Kidney (tissue), 14 donors: ENCODE measurements around the gene LMNTD1. TPM values are rescaled to one million over a fixed set of nuclear protein-coding genes. Genes with fewer than 3 reads are reported as not detected.

Experiments
- DNase-seq, 5 donors: peaks; one replicate each; pipeline ENCODE4 v3.0.0-alpha.2; 2013 to 2020
- FAIRE-seq: peaks from 2 replicates; lab custom pipeline; 2012; peaks lifted over from hg19 to GRCh38; lab: Jason Lieb, UNC
- H3K27ac ChIP-seq, 2 donors: one replicate each; pipeline ENCODE4 v1.7.0; 2013; ENCODE audit warnings: low read depth in 2 of 2, low read length in 2 of 2, inconsistent platforms in 1 of 2
- H3K27me3 ChIP-seq: one replicate; pipeline ENCODE4 v1.7.1; 2013; ENCODE audit warnings: low read length, inconsistent platforms; ENCODE audit not compliant: control insufficient read depth, insufficient read depth
- H3K36me3 ChIP-seq, 3 donors: one replicate each; pipeline versions ENCODE4 v1.7.0 to v1.7.1; 2013; ENCODE audit warnings: low read length in 3 of 3, control low read depth in 1 of 3, inconsistent platforms in 1 of 3; ENCODE audit not compliant: insufficient read depth in 3 of 3, control insufficient read depth in 2 of 3
- H3K4me1 ChIP-seq, 3 donors: one replicate each; pipeline versions ENCODE4 v1.7.0 to v1.7.1; 2013; ENCODE audit warnings: low read length in 3 of 3, inconsistent platforms in 1 of 3, low read depth in 1 of 3; ENCODE audit not compliant: control insufficient read depth in 2 of 3, insufficient read depth in 2 of 3
- H3K4me3 ChIP-seq, 3 donors: one replicate each; pipeline versions ENCODE4 v1.7.0 to v1.8.1; 2013; ENCODE audit warnings: low read length in 3 of 3, control low read depth in 1 of 3, inconsistent platforms in 1 of 3
- H3K9ac ChIP-seq, 3 donors: one replicate each; pipeline versions ENCODE4 v1.7.0 to v1.7.1; 2013; ENCODE audit warnings: low read length in 3 of 3, control low read depth in 1 of 3, inconsistent platforms in 1 of 3
- H3K9me3 ChIP-seq, 3 donors: one replicate each; pipeline versions ENCODE4 v1.7.0 to v1.7.1; 2013; ENCODE audit warnings: low read length in 3 of 3, control low read depth in 1 of 3, inconsistent platforms in 1 of 3; ENCODE audit not compliant: control insufficient read depth in 2 of 3, insufficient read depth in 1 of 3
- intact Hi-C: fragments of 100-400 bp; cut with DNase I; formaldehyde crosslinking; loops from one replicate; pipeline ENCODE4 v1.11.1; 2022
- polyA plus RNA-seq: library from polyadenylated mRNA; stranded (reverse); fragments of 350-450 nt; fragmentation: Illumina TruSeq; extraction: RNeasy Lipid Tissue Mini Kit (QIAGEN cat#74804); gene quantifications from one replicate; pipeline ENCODE4 v1.2.3, GENCODE V29; 2014; ENCODE audit warnings: low read depth, low replicate concordance; ENCODE audit not compliant: insufficient read depth
- total RNA-seq: library from RNA; stranded (reverse); fragmentation: NEBNext Ultra II Directional; extraction: Animal tissue kit (Norgen Biotek cat#: 25700); gene quantifications from one replicate; pipeline ENCODE4 v1.2.1, GENCODE V29; 2021
- TF ChIP-seq, protein P1 (sequence below): IDR thresholded peaks from 3 replicates; pipeline ENCODE4 v1.5.1; 2012; ENCODE audit warnings: mild to moderate bottlenecking, moderate library complexity, borderline replicate concordance; ENCODE audit not compliant: insufficient read depth; ENCODE audit errors: extremely low read depth
- donor health status: control.
- donor health status: control.
- donor health status: control.
- donor health status: control.
- donor health status: control.
- donor health status: DM: yes; HTN: yes; CAD: no.
- donor health status: Normal renal cell carcinoma (clear cell type).

The LMNTD1 gene
- total and polyA plus RNA-seq, 2 donors from 2014 or later, result not detected

GRCh38 chr12:25546318-25546717 is 6.8 kb downstream of the LMNTD1 start:
- Histone ChIP-seq H3K4me3 (no peak overlapping the region), H3K27ac (no peak overlapping the region), H3K9me3 (no peaks in the 10 kb centered on the region), H3K27me3 (no peaks in the 10 kb centered on the region), H3K36me3 (no peaks in the 10 kb centered on the region), H3K4me1 (no peaks in the 10 kb centered on the region), H3K9ac (no peak overlapping the region)
- TF ChIP-seq, protein P1, sequence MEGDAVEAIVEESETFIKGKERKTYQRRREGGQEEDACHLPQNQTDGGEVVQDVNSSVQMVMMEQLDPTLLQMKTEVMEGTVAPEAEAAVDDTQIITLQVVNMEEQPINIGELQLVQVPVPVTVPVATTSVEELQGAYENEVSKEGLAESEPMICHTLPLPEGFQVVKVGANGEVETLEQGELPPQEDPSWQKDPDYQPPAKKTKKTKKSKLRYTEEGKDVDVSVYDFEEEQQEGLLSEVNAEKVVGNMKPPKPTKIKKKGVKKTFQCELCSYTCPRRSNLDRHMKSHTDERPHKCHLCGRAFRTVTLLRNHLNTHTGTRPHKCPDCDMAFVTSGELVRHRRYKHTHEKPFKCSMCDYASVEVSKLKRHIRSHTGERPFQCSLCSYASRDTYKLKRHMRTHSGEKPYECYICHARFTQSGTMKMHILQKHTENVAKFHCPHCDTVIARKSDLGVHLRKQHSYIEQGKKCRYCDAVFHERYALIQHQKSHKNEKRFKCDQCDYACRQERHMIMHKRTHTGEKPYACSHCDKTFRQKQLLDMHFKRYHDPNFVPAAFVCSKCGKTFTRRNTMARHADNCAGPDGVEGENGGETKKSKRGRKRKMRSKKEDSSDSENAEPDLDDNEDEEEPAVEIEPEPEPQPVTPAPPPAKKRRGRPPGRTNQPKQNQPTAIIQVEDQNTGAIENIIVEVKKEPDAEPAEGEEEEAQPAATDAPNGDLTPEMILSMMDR, result no peak
- intact Hi-C loops, result no loop called here
- FAIRE-seq (no peak), DNase-seq (no peak)

GRCh38 chr12:25533150-25533549 is 19.9 kb downstream of the LMNTD1 start:
- Histone ChIP-seq H3K9ac (no peak overlapping the region), H3K9me3 (no peaks in the 10 kb centered on the region), H3K36me3 (no peaks in the 10 kb centered on the region), H3K27me3 (no peaks in the 10 kb centered on the region), H3K27ac (no peak overlapping the region), H3K4me3 (no peak overlapping the region), H3K4me1 (no peaks in the 10 kb centered on the region)
- intact Hi-C loops, result no loop called here
- no peak for DNase-seq
- TF ChIP-seq, protein P1, result no peak
- FAIRE-seq, result no peak

DNA sequence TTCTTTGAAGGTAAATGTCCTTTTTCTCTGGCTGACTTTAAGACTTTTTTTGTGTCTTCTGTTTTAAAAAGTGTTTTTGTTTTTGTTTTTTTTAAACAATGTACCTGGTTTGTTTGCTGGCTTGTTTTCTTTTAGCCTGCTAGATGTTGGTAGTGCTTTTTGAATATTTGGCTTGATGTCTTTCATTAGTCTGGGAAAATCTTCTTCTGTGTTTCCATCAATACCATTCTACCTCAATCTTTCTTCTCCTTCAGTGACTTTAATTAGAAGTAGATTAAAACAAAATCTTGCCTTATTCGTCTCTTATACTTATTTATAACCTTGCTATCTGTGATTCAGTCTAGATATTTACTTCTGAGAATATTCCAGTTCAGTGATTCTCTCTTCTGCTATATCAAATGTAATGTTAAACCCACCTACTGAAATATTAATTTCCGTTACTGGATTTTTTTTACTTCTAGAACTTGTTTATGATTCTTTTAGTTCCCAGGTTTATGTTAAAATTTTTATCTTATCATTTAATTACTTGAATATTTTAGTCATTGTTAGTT is 21.5 kb downstream of the LMNTD1 start:
- Histone ChIP-seq H3K27me3 (no peaks in the 10 kb centered on the region), H3K36me3 (no peaks in the 10 kb centered on the region), H3K4me3 (no peak overlapping the region), H3K9me3 (no peaks in the 10 kb centered on the region), H3K9ac (no peak overlapping the region), H3K27ac (no peak overlapping the region), H3K4me1 (no peaks in the 10 kb centered on the region)
- FAIRE-seq, result no peak
- TF ChIP-seq, protein P1, result no peak
- intact Hi-C loops, result no loop called here
- DNase-seq, result no peak

GRCh38 chr12:25529738-25530137 is 23.3 kb downstream of the LMNTD1 start:
- no peak overlapping the region for H3K9ac ChIP-seq
- FAIRE-seq (no peak), DNase-seq (no peak)
- no peaks in the 10 kb centered on the region for H3K36me3 ChIP-seq
- H3K4me3 ChIP-seq, result no peak overlapping the region
- intact Hi-C loops, result no loop called here
- no peaks in the 10 kb centered on the region for H3K4me1 ChIP-seq
- H3K9me3 ChIP-seq, result no peaks in the 10 kb centered on the region
- no peak overlapping the region for H3K27ac ChIP-seq
- H3K27me3 ChIP-seq, result no peaks in the 10 kb centered on the region
- TF ChIP-seq, protein P1, result no peak
